GM21447 (cell line): ENCODE results near the gene WNT7B.

ENCODE experiments used
- ATAC-seq: cut with Tn5 transposase; IDR thresholded peaks from one replicate; pipeline ENCODE4 v1.9.1; 2021; ENCODE audit not compliant: unreplicated experiment

WNT7B gene

GRCh38 chr22:45933506-45934167, 43.3 kb downstream of the WNT7B start:
- no peak for ATAC-seq

GRCh38 chr22:45932071-45932470, 44.9 kb downstream of the WNT7B start:
- no peak for ATAC-seq

- no peak for ATAC-seq
These were observed 45.9 kb downstream of the WNT7B start for GRCh38 chr22:45931042-45931441.

- no peak for ATAC-seq
These were observed 46.6 kb downstream of the WNT7B start for GRCh38 chr22:45930324-45930723.

- no peak for ATAC-seq
These were observed 47.3 kb downstream of the WNT7B start for GRCh38 chr22:45929649-45930048.

GRCh38 chr22:45928726-45929368, 48.1 kb downstream of the WNT7B start:
- ATAC-seq, result no peak

GRCh38 chr22:45927059-45927458, 49.9 kb downstream of the WNT7B start:
- no peak for ATAC-seq

- ATAC-seq, result no peak
These were observed 50.5 kb downstream of the WNT7B start for GRCh38 chr22:45926433-45926832.

- ATAC-seq, result no peak
These were observed 51.1 kb downstream of the WNT7B start for GRCh38 chr22:45925811-45926351.

GRCh38 chr22:45923835-45924234, 53.1 kb downstream of the WNT7B start:
- ATAC-seq, result no peak

- no peak for ATAC-seq
These were observed 53.8 kb downstream of the WNT7B start for GRCh38 chr22:45923212-45923611.

- no peak for ATAC-seq
These were observed 54.3 kb downstream of the WNT7B start for GRCh38 chr22:45922661-45923060.

GRCh38 chr22:45922256-45922655, 54.7 kb downstream of the WNT7B start:
- ATAC-seq, result no peak

GRCh38 chr22:45919504-45920286, 57.3 kb downstream of the WNT7B start:
- ATAC-seq, result no peak

GRCh38 chr22:45918459-45919370, 58.2 kb downstream of the WNT7B start:
- ATAC-seq, result no peak

- no peak for ATAC-seq
These were observed 59.1 kb downstream of the WNT7B start for GRCh38 chr22:45917700-45918458.

- ATAC-seq, result no peak
These were observed 59.8 kb downstream of the WNT7B start for GRCh38 chr22:45917146-45917545.

GRCh38 chr22:45916515-45916914, 60.4 kb downstream of the WNT7B start:
- ATAC-seq, result no peak

- no peak for ATAC-seq
These were observed 61.1 kb downstream of the WNT7B start for GRCh38 chr22:45915841-45916240.

- no peak for ATAC-seq
These were observed 61.8 kb downstream of the WNT7B start for GRCh38 chr22:45915151-45915550.
